ENCODE results near the gene FSTL5.

The FSTL5 gene

GRCh38 chr4:161894493-161895167, 269.2 kb downstream of the FSTL5 start:
- Histone ChIP-seq H3K4me3 (no peak overlapping the region), H3K27ac (no peak overlapping the region)
- no peak for DNase-seq (ENCODE audit: low spot score)
- TF ChIP-seq, protein P1, sequence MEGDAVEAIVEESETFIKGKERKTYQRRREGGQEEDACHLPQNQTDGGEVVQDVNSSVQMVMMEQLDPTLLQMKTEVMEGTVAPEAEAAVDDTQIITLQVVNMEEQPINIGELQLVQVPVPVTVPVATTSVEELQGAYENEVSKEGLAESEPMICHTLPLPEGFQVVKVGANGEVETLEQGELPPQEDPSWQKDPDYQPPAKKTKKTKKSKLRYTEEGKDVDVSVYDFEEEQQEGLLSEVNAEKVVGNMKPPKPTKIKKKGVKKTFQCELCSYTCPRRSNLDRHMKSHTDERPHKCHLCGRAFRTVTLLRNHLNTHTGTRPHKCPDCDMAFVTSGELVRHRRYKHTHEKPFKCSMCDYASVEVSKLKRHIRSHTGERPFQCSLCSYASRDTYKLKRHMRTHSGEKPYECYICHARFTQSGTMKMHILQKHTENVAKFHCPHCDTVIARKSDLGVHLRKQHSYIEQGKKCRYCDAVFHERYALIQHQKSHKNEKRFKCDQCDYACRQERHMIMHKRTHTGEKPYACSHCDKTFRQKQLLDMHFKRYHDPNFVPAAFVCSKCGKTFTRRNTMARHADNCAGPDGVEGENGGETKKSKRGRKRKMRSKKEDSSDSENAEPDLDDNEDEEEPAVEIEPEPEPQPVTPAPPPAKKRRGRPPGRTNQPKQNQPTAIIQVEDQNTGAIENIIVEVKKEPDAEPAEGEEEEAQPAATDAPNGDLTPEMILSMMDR (IDR thresholded peaks at IDR 0.05): no peak

- Histone ChIP-seq H3K4me3 (no peak overlapping the region), H3K27ac (no peak overlapping the region)
- no peak for DNase-seq (ENCODE audit: low spot score)
- TF ChIP-seq, protein P1 (IDR thresholded peaks at IDR 0.05): no peak
Observed at GRCh38 chr4:161894014-161894413, 269.8 kb downstream of the FSTL5 start.

- TF ChIP-seq, protein P1 (IDR thresholded peaks at IDR 0.05): no peak
- DNase-seq (ENCODE audit: low spot score): no peak
- Histone ChIP-seq H3K27ac (no peak overlapping the region), H3K4me3 (no peak overlapping the region)
Observed at GRCh38 chr4:161893566-161893965, 270.2 kb downstream of the FSTL5 start.

DNA sequence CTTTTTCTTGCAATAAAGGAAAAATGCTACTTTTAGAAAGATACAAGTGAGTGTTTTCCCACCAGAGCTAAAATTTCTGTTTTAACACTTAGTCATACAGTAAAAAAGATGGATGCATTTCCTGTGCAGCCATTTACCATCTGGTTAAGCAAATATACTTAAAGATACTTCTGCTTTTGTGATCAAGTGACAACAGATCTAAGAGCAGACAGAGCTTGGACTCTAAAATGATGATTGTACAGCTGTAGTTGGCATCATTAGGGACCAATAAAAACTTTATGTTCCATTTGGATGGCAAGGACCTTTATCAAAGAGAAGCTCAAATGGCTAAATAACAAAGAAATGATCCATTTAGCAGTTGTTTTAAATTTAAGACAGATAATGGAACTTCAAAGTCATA, 270.8 kb downstream of the FSTL5 start:
- Histone ChIP-seq H3K4me3 (no peak overlapping the region), H3K27ac (no peak overlapping the region)
- DNase-seq (ENCODE audit: low spot score): no peak
- TF ChIP-seq, protein P1 (IDR thresholded peaks at IDR 0.05): no peak

DNA sequence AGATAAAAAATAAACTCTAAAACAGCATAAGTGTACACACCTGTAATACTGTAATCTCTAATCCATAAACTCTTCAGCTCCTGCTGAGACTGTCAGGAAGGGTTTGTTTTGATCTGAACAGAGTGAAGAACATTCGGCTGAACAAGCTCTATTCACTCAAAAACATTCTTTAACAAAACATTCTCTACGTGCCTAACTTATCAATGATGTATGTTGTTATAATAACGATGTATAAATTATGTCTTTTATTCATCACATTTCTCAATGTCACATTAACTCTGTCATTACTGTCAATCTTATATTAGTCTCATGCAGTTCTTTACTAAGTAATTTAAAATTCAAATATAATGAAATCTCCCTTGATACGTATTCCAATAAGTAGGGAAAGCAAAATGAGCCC, 280.6 kb downstream of the FSTL5 start:
- Histone ChIP-seq H3K27ac (no peak overlapping the region), H3K4me3 (no peak overlapping the region)
- no peak for DNase-seq (ENCODE audit: low spot score)
- TF ChIP-seq, protein P1 (IDR thresholded peaks at IDR 0.05): no peak

DNA sequence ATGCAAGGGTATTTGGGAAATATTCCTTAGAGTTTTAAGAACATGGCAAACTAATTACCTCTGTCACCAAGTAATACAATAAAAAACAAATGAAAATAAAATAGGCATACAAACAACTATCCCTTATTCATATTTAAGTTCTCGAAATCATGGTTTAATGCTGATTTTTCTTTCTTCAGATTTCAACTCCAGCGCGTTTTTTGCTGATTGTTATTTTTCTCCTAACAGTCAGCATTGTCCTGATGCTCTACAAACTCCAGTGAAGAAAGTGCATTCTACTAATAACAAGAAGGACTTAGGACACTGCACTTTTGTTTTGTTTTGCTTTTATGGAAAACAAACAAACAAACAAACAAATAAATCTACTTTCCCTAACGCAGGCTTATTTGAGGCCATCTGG, 282.4 kb downstream of the FSTL5 start:
- DNase-seq (ENCODE audit: low spot score): no peak
- no peak overlapping the region for H3K4me3 ChIP-seq
- TF ChIP-seq, protein P1 (IDR thresholded peaks at IDR 0.05): no peak
- H3K27ac ChIP-seq: no peak overlapping the region

GRCh38 chr4:161869511-161869910, 294.3 kb downstream of the FSTL5 start:
- TF ChIP-seq, protein P1 (IDR thresholded peaks at IDR 0.05): no peak
- no peak for DNase-seq (ENCODE audit: low spot score)
- Histone ChIP-seq H3K4me3 (no peak overlapping the region), H3K27ac (no peak overlapping the region)

All from coronary artery (tissue), 2 donors.